Limb (tissue), 2 donors: Measurements from ENCODE around the gene EFCAB13.

ENCODE experiments used
- DNase-seq, 2 donors: peaks; one replicate each; pipeline ENCODE4 v3.0.0-alpha.2; 2016; ENCODE audit errors: extremely low spot score in 2 of 2

Gene EFCAB13

GRCh38 chr17:47323382-47324223, at the start of gene EFCAB13:
Gene EFCAB13 (plus strand): TSS chr17:47323955. CDS start chr17:47328354, 4,399 bp downstream.
- DNase-seq, result peak; percentile 88 to 91

GRCh38 chr17:47274319-47275069, 49.3 kb upstream of the EFCAB13 start:
- DNase-seq, result no peak

- DNase-seq, result peak; percentile 79 to 82
Measured at GRCh38 chr17:47275245-47275984, 48.3 kb upstream of the EFCAB13 start.

GRCh38 chr17:47276444-47276843, 47.3 kb upstream of the EFCAB13 start:
- no peak for DNase-seq

GRCh38 chr17:47276868-47277267, 46.9 kb upstream of the EFCAB13 start:
- DNase-seq, result peak; percentile 64 to 81

GRCh38 chr17:47277921-47278320, 45.8 kb upstream of the EFCAB13 start:
- no peak for DNase-seq

GRCh38 chr17:47278561-47278960, 45.2 kb upstream of the EFCAB13 start:
- no peak for DNase-seq

GRCh38 chr17:47279062-47279801, 44.5 kb upstream of the EFCAB13 start:
- no peak for DNase-seq

- no peak for DNase-seq
Measured at GRCh38 chr17:47280072-47280811, 43.5 kb upstream of the EFCAB13 start.

GRCh38 chr17:47281216-47281615, 42.5 kb upstream of the EFCAB13 start:
- no peak for DNase-seq

- no peak for DNase-seq
Measured at GRCh38 chr17:47285003-47285402, 38.8 kb upstream of the EFCAB13 start.

GRCh38 chr17:47286198-47286914, 37.4 kb upstream of the EFCAB13 start:
- no peak for DNase-seq

- no peak for DNase-seq
Measured at GRCh38 chr17:47287068-47287467, 36.7 kb upstream of the EFCAB13 start.

GRCh38 chr17:47287639-47288038, 36.1 kb upstream of the EFCAB13 start:
- no peak for DNase-seq

GRCh38 chr17:47288531-47289116, 35.1 kb upstream of the EFCAB13 start:
- DNase-seq, result no peak

- no peak for DNase-seq
Measured at GRCh38 chr17:47289302-47289701, 34.5 kb upstream of the EFCAB13 start.

GRCh38 chr17:47290870-47291241, 32.9 kb upstream of the EFCAB13 start:
- no peak for DNase-seq

- DNase-seq, result no peak
Measured at GRCh38 chr17:47291242-47291873, 32.4 kb upstream of the EFCAB13 start.

- no peak for DNase-seq
Measured at GRCh38 chr17:47292206-47292605, 31.5 kb upstream of the EFCAB13 start.
